HCT116 (cell line): Measurements from ENCODE around the gene SLC6A19. TPM values are rescaled to one million over a fixed set of nuclear protein-coding genes. Genes with fewer than 3 reads are reported as not detected.

ENCODE experiments used
- ATAC-seq: fragments of 200-7000 bp; cut with Tn5 transposase; 2 replicates; pipeline ENCODE4 v1.9.1; 2020; ENCODE audit warnings: mild to moderate bottlenecking, moderate library complexity
- BruUV-seq: library from RNA; stranded (reverse); fragments of 400-500 nt; replicated peaks from 2 replicates; lab custom pipeline; 2021; lab: Mats Ljungman, UMichigan
- CTCF ChIA-PET: fragments of 300-600 bp; sonication (Branson Sonifier 250); formaldehyde crosslinking; loops from one replicate; lab custom pipeline; 2021; ENCODE audit warnings: antibody characterized with exemption; lab: Charles Lee
- POLR2A ChIA-PET: fragments of 300-600, 350-600 bp; sonication (Branson Sonifier 250); formaldehyde crosslinking; loops from one replicate; lab custom pipeline; 2021; ENCODE audit warnings: antibody characterized with exemption; lab: Charles Lee
- RAD21 ChIA-PET, 2 experiments: fragments of 300-600 bp; sonication (Branson Sonifier 250); formaldehyde crosslinking; loops; one replicate each; lab custom pipeline; 2023; ENCODE audit warnings: low total read pairs in 2 of 2; ENCODE audit not compliant: uncharacterized antibody in 2 of 2, unreplicated experiment in 2 of 2, low non-redundant PET in 1 of 2; lab: Charles Lee
- DNase-seq: peaks from one replicate; pipeline ENCODE4 v3.0.0-alpha.2; 2010; ENCODE audit warnings: low read depth, low spot score
- H2AFZ ChIP-seq: fragments of 200-600 bp; shearing (Covaris generic), sonication (generic); 2 replicates; pipeline ENCODE4 v1.6.1; 2017; ENCODE audit warnings: low read depth, mixed run types, mixed read lengths, antibody characterized with exemption, low read length; ENCODE audit not compliant: poor library complexity, severe bottlenecking
- H3K27ac ChIP-seq: 2 replicates; pipeline ENCODE4 v1.5.1; 2012; ENCODE audit warnings: low read depth, low read length
- H3K27me3 ChIP-seq: fragments of 200-600 bp; sonication (generic); 2 replicates; pipeline ENCODE4 v1.6.1; 2016; ENCODE audit warnings: mixed run types, low read length, mixed read lengths; ENCODE audit not compliant: insufficient read depth
- H3K36me3 ChIP-seq, 2 experiments: fragments of 200-500 bp in 1 of 2; fragments of 200-600 bp in 1 of 2; sonication (Bioruptor generic) in 1 of 2; sonication (generic) in 1 of 2; 2 replicates each; pipeline versions ENCODE4 v1.5.1 to v1.6.1; 2014 to 2016; ENCODE audit warnings: low read length in 2 of 2, inconsistent platforms in 1 of 2, mixed read lengths in 1 of 2, mixed run types in 1 of 2; ENCODE audit not compliant: insufficient read depth in 2 of 2, control insufficient read depth in 1 of 2
- H3K4me1 ChIP-seq, 2 experiments: fragments of 200-600 bp in 1 of 2; sonication (generic) in 1 of 2; 2 replicates each; pipeline versions ENCODE4 v1.5.1 to v1.6.1; 2012 to 2017; ENCODE audit warnings: low read length in 2 of 2, inconsistent platforms in 1 of 2, mild to moderate bottlenecking in 1 of 2, mixed read lengths in 1 of 2, mixed run types in 1 of 2, moderate library complexity in 1 of 2; ENCODE audit not compliant: insufficient read depth in 2 of 2, control insufficient read depth in 1 of 2
- H3K4me2 ChIP-seq: fragments of 200-600 bp; sonication (generic); 2 replicates; pipeline ENCODE4 v1.6.1; 2017; ENCODE audit warnings: mixed run types, low read length, mixed read lengths
- H3K4me3 ChIP-seq, 2 experiments: fragments of 200-600 bp in 1 of 2; sonication (generic) in 1 of 2; replicated peaks in 1 of 2; 2 replicates each; pipeline ENCODE4 v1.5.1; 2011 to 2016; ENCODE audit warnings: low read length in 2 of 2, control low read depth in 1 of 2, low read depth in 1 of 2, mild to moderate bottlenecking in 1 of 2, mixed read lengths in 1 of 2, mixed run types in 1 of 2
- H3K79me2 ChIP-seq: fragments of 200-600 bp; sonication (generic); 2 replicates; pipeline ENCODE4 v1.6.1; 2017; ENCODE audit warnings: mild to moderate bottlenecking, mixed run types, low read length, moderate library complexity, mixed read lengths; ENCODE audit not compliant: insufficient read depth
- H3K9ac ChIP-seq: fragments of 200-600 bp; sonication (generic); 2 replicates; pipeline ENCODE4 v1.6.1; 2016; ENCODE audit warnings: low read length, mixed read lengths
- H3K9me2 ChIP-seq: fragments of 200-600 bp; sonication (generic), shearing (Covaris generic); 2 replicates; pipeline ENCODE4 v1.6.1; 2017; ENCODE audit warnings: mixed run types, mild to moderate bottlenecking, moderate library complexity; ENCODE audit not compliant: insufficient read depth
- H3K9me3 ChIP-seq, 2 experiments: fragments of 200-500 bp in 1 of 2; fragments of 200-600 bp in 1 of 2; sonication (Bioruptor generic) in 1 of 2; sonication (generic) in 1 of 2; 2 replicates each; pipeline ENCODE4 v1.6.1; 2014 to 2017; ENCODE audit warnings: low read length in 2 of 2, mixed read lengths in 2 of 2, inconsistent platforms in 1 of 2, low read depth in 1 of 2, mild to moderate bottlenecking in 1 of 2, mixed run types in 1 of 2, moderate library complexity in 1 of 2; ENCODE audit not compliant: control insufficient read depth in 1 of 2, insufficient read depth in 1 of 2
- H4K20me1 ChIP-seq: fragments of 200-600 bp; sonication (generic), shearing (Covaris generic); 2 replicates; pipeline ENCODE4 v1.6.1; 2017; ENCODE audit warnings: mixed run types, mild to moderate bottlenecking, moderate library complexity; ENCODE audit not compliant: insufficient read depth
- CTCF ChIP-seq, 3 experiments: fragments of 200-600 bp in 1 of 3; sonication (generic) in 1 of 3; IDR thresholded peaks in 2 of 3; conservative IDR thresholded peaks in 1 of 3; 2 replicates each; pipeline ENCODE4 v1.5.1; 2012 to 2017; ENCODE audit warnings: low read depth in 2 of 3, low read length in 2 of 3, antibody characterized with exemption in 1 of 3, borderline replicate concordance in 1 of 3, control low read depth in 1 of 3, mild to moderate bottlenecking in 1 of 3, mixed read lengths in 1 of 3, mixed run types in 1 of 3, moderate library complexity in 1 of 3; ENCODE audit not compliant: insufficient read depth in 1 of 3
- JUND ChIP-seq: IDR thresholded peaks from 2 replicates; pipeline ENCODE4 v1.6.1; 2012
- MAX ChIP-seq: IDR thresholded peaks from 2 replicates; pipeline ENCODE4 v1.6.1; 2012
- POLR2AphosphoS5 ChIP-seq: IDR thresholded peaks from 2 replicates; pipeline ENCODE4 v1.6.1; 2011; ENCODE audit warnings: mild to moderate bottlenecking, low read depth, low read length, moderate library complexity
- SP1 ChIP-seq: IDR thresholded peaks from 2 replicates; pipeline ENCODE4 v1.6.1; 2012; ENCODE audit warnings: low read depth
- SRF ChIP-seq: IDR thresholded peaks from 2 replicates; pipeline ENCODE4 v1.6.1; 2012; ENCODE audit warnings: low read depth
- ZNF274 ChIP-seq: fragments of 200-500 bp; sonication (Bioruptor generic); IDR thresholded peaks from 2 replicates; pipeline ENCODE4 v1.6.1; 2014; ENCODE audit warnings: mild to moderate bottlenecking, low read depth, low read length, inconsistent platforms
- intact Hi-C: fragments of 100-400 bp; cut with micrococcal nuclease; formaldehyde crosslinking; loops from 2 replicates; pipeline ENCODE4 v1.10.0; 2022
- total RNA-seq: library from RNA; stranded (reverse); gene quantifications from one replicate; pipeline ENCODE4 v1.2.1, GENCODE V29; 2021; ENCODE audit not compliant: unreplicated experiment

The SLC6A19 gene
- total RNA-seq, 1 experiment from 2014 or later = not detected

GRCh38 chr5:1178529-1179382, 22.6 kb upstream of the SLC6A19 start:
- H4K20me1 ChIP-seq = no peaks in the 10 kb centered on the region
- no peak for ATAC-seq
- no peak for DNase-seq
- no peaks in the 10 kb centered on the region for H3K79me2 ChIP-seq
- no peak overlapping the region for H3K4me3 ChIP-seq
- CTCF ChIA-PET = no interaction called here
- H3K27ac ChIP-seq = no peak overlapping the region
- no peak overlapping the region for H2AFZ ChIP-seq
- RAD21 ChIA-PET = no interaction called here
- BruUV-seq = no TSS peak
- H3K4me2 ChIP-seq = no peak overlapping the region
- peaks cover 5 to 10% of the 10 kb centered on the region in 2 experiments for H3K4me1 ChIP-seq
- H3K9me3 ChIP-seq = no peaks in the 10 kb centered on the region
- intact Hi-C loops = no loop called here
- H3K9ac ChIP-seq = no peak overlapping the region
- no peaks in the 10 kb centered on the region for H3K27me3 ChIP-seq
- POLR2A ChIA-PET = no interaction called here
- no peak for TF ChIP-seq CTCF (IDR thresholded peaks at IDR 0.05 in 2 of 3, conservative IDR thresholded peaks at IDR 0.05 in 1 of 3; ENCODE audit: borderline replicate concordance in 1 of 3, insufficient read depth in 1 of 3, low read depth in 2 of 3, low read length in 2 of 3)
- TF ChIP-seq SP1 = no peak
- TF ChIP-seq POLR2AphosphoS5 = no peak
- no peak for TF ChIP-seq SRF
- TF ChIP-seq ZNF274 = no peak
- no peak for TF ChIP-seq MAX
- TF ChIP-seq JUND = no peak
- TF ChIP-seq, all 23 proteins: peak for 0
- no peaks in the 10 kb centered on the region for H3K36me3 ChIP-seq
- H3K9me2 ChIP-seq = no peaks in the 10 kb centered on the region
